ENCODE measurements around the gene SAFB2.

DNA sequence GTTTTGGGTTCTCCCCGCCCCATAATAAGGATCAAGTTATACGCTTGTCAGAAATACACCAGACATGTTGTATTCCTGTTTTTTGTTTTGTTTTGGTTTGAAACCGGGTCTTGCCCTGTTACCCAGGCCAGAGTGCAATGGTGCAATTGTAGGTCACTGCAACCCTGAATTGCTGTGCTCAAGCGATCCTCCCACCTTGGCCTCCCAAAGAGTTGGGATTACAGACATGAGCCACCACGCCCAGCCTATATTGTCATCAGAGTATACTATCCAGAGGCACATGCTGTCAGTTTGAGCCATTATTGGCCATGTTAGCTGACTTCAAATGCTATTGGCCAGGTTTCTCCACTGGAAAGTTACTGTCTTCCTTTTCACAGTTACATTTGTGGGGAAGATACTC lies 10.1 kb upstream of the SAFB2 start:
- TF ChIP-seq SIN3A (IDR thresholded peaks at IDR 0.05; ENCODE audit: borderline replicate concordance, insufficient read depth, low read length) (no peak), TAF1 (IDR thresholded peaks at IDR 0.05; ENCODE audit: borderline replicate concordance, insufficient read depth, low read length) (no peak), POLR2AphosphoS5 (IDR thresholded peaks at IDR 0.05; ENCODE audit: low read depth, low read length) (no peak), REST (IDR thresholded peaks at IDR 0.05; ENCODE audit: insufficient read depth in 1 of 2, low read depth in 2 of 2, low read length in 2 of 2) (no peak), FOXP2 (optimal IDR thresholded peaks at IDR 0.05; ENCODE audit: borderline replicate concordance, extremely low read depth, extremely low read length, insufficient read depth) (no peak)

Data from PFSK-1 (cell line).